Omental fat pad (tissue), 4 donors: Measurements from ENCODE around the gene CHRNA4. TPM values are rescaled to one million over a fixed set of nuclear protein-coding genes. Genes with fewer than 3 reads are reported as not detected.
"Not testable (repeated sequence)": the region's sequence is repeated elsewhere in the genome, so short reads cannot be mapped to it uniquely, and the experiment has no call there.

Experiments used
- ATAC-seq: fragments of 150-250 bp; one replicate; pipeline ENCODE4 v1.9.1; 2016; ENCODE audit warnings: mild to moderate bottlenecking, moderate library complexity; ENCODE audit not compliant: low FRiP score
- DNase-seq: peaks from one replicate; pipeline ENCODE4 v3.0.0-alpha.2; 2019; ENCODE audit warnings: low spot score
- CTCF ChIP-seq, 3 donors: fragments of 450-650 bp; IDR thresholded peaks; one replicate each; pipeline ENCODE4 v1.5.1; 2016 to 2017; ENCODE audit warnings: antibody characterized with exemption in 3 of 3, mild to moderate bottlenecking in 3 of 3, moderate library complexity in 2 of 3
- total RNA-seq, 4 donors: library from RNA; depleted of rRNA; stranded (reverse); fragments of >200 nt; gene quantifications; one replicate each; pipeline ENCODE4 v1.1.0, GENCODE V29; 2016

The CHRNA4 gene
- total RNA-seq, 4 donors from 2014 or later, result not detected

- TF ChIP-seq CTCF (IDR thresholded peaks at IDR 0.05), result no peak
- DNase-seq (no peak), ATAC-seq (no peak)
Measured at GRCh38 chr20:63346131-63347080, 14.7 kb downstream of the CHRNA4 start.

GRCh38 chr20:63345328-63346100, 15.6 kb downstream of the CHRNA4 start:
- ATAC-seq, result no peak
- no peak for DNase-seq
- no peak for TF ChIP-seq CTCF (IDR thresholded peaks at IDR 0.05)

- TF ChIP-seq CTCF (IDR thresholded peaks at IDR 0.05), result no peak
- peak; percentile 25 for ATAC-seq
- no peak for DNase-seq
Measured at GRCh38 chr20:63344616-63345327, 16.4 kb downstream of the CHRNA4 start.

GRCh38 chr20:63343460-63344445, 17.4 kb downstream of the CHRNA4 start:
- DNase-seq, result no peak
- no peak for TF ChIP-seq CTCF (IDR thresholded peaks at IDR 0.05)
- ATAC-seq, result no peak

- no peak for DNase-seq
- no peak for ATAC-seq
- TF ChIP-seq CTCF (IDR thresholded peaks at IDR 0.05), result no peak
Measured at GRCh38 chr20:63342561-63343459, 18.3 kb downstream of the CHRNA4 start.

- DNase-seq, ATAC-seq: not testable (repeated sequence)
Measured at GRCh38 chr20:63340158-63340688, 20.9 kb downstream of the CHRNA4 start.

- DNase-seq, ATAC-seq: not testable (repeated sequence)
Measured at GRCh38 chr20:63339154-63340094, 21.7 kb downstream of the CHRNA4 start.
